ENCODE results near the gene PMF1.

PMF1 gene

GRCh38 chr1:156195853-156196252 is 17.0 kb upstream of the PMF1 start:
- no peak for TF ChIP-seq BACH2 (CRISPR knock-in tag; IDR thresholded peaks at IDR 0.05; ENCODE audit: borderline replicate concordance)
- TF ChIP-seq ISL1 (CRISPR knock-in tag; IDR thresholded peaks at IDR 0.05): no peak
- TF ChIP-seq, protein P1, sequence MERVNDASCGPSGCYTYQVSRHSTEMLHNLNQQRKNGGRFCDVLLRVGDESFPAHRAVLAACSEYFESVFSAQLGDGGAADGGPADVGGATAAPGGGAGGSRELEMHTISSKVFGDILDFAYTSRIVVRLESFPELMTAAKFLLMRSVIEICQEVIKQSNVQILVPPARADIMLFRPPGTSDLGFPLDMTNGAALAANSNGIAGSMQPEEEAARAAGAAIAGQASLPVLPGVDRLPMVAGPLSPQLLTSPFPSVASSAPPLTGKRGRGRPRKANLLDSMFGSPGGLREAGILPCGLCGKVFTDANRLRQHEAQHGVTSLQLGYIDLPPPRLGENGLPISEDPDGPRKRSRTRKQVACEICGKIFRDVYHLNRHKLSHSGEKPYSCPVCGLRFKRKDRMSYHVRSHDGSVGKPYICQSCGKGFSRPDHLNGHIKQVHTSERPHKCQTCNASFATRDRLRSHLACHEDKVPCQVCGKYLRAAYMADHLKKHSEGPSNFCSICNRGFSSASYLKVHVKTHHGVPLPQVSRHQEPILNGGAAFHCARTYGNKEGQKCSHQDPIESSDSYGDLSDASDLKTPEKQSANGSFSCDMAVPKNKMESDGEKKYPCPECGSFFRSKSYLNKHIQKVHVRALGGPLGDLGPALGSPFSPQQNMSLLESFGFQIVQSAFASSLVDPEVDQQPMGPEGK (CRISPR knock-in tag; IDR thresholded peaks at IDR 0.05; ENCODE audit: borderline replicate concordance): no peak
- no peak for TF ChIP-seq ESRRG (CRISPR knock-in tag; IDR thresholded peaks at IDR 0.05)
- TF ChIP-seq OSR1 (CRISPR knock-in tag; IDR thresholded peaks at IDR 0.05): no peak
- TF ChIP-seq ZFP3 (CRISPR knock-in tag; IDR thresholded peaks at IDR 0.05): no peak
- no peak for TF ChIP-seq TSHZ2 (CRISPR knock-in tag; IDR thresholded peaks at IDR 0.05)
- TF ChIP-seq TOX (CRISPR knock-in tag; IDR thresholded peaks at IDR 0.05; ENCODE audit: borderline replicate concordance): no peak
- TF ChIP-seq ZNF70 (CRISPR knock-in tag; IDR thresholded peaks at IDR 0.05): no peak
- TF ChIP-seq ZNF8 (CRISPR knock-in tag; IDR thresholded peaks at IDR 0.05): no peak
- no peak for TF ChIP-seq ZNF565 (CRISPR knock-in tag; conservative IDR thresholded peaks at IDR 0.05; ENCODE audit: low read depth)
- no peak for TF ChIP-seq ZFP30 (CRISPR knock-in tag; IDR thresholded peaks at IDR 0.05)
- no peak for TF ChIP-seq ZC3H10 (CRISPR knock-in tag; IDR thresholded peaks at IDR 0.05)
- TF ChIP-seq GLIS3 (CRISPR knock-in tag; IDR thresholded peaks at IDR 0.05): no peak
- TF ChIP-seq RARB (CRISPR knock-in tag; IDR thresholded peaks at IDR 0.05): no peak
- no peak for ATAC-seq

- ATAC-seq: no peak
- no peak for TF ChIP-seq ZNF70 (CRISPR knock-in tag; IDR thresholded peaks at IDR 0.05)
- no peak for TF ChIP-seq TOX (CRISPR knock-in tag; IDR thresholded peaks at IDR 0.05; ENCODE audit: borderline replicate concordance)
- TF ChIP-seq OSR1 (CRISPR knock-in tag; IDR thresholded peaks at IDR 0.05): no peak
- TF ChIP-seq, protein P1 (CRISPR knock-in tag; IDR thresholded peaks at IDR 0.05; ENCODE audit: borderline replicate concordance): no peak
- no peak for TF ChIP-seq TCF4 (CRISPR knock-in tag; IDR thresholded peaks at IDR 0.05; ENCODE audit: borderline replicate concordance)
- no peak for TF ChIP-seq CSRNP3 (CRISPR knock-in tag; IDR thresholded peaks at IDR 0.05)
- no peak for TF ChIP-seq ZNF8 (CRISPR knock-in tag; IDR thresholded peaks at IDR 0.05)
- no peak for TF ChIP-seq SNAI2 (CRISPR knock-in tag; IDR thresholded peaks at IDR 0.05)
- no peak for TF ChIP-seq TSHZ2 (CRISPR knock-in tag; IDR thresholded peaks at IDR 0.05)
- TF ChIP-seq PPARA (CRISPR knock-in tag; IDR thresholded peaks at IDR 0.05; ENCODE audit: borderline replicate concordance): no peak
- TF ChIP-seq, protein P2, sequence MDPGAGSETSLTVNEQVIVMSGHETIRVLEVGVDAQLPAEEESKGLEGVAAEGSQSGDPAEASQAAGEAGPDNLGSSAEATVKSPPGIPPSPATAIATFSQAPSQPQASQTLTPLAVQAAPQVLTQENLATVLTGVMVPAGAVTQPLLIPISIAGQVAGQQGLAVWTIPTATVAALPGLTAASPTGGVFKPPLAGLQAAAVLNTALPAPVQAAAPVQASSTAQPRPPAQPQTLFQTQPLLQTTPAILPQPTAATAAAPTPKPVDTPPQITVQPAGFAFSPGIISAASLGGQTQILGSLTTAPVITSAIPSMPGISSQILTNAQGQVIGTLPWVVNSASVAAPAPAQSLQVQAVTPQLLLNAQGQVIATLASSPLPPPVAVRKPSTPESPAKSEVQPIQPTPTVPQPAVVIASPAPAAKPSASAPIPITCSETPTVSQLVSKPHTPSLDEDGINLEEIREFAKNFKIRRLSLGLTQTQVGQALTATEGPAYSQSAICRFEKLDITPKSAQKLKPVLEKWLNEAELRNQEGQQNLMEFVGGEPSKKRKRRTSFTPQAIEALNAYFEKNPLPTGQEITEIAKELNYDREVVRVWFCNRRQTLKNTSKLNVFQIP (CRISPR knock-in tag; IDR thresholded peaks at IDR 0.05; ENCODE audit: borderline replicate concordance, low read depth): no peak
- TF ChIP-seq ZFP3 (CRISPR knock-in tag; IDR thresholded peaks at IDR 0.05): no peak
- no peak for TF ChIP-seq ISL1 (CRISPR knock-in tag; IDR thresholded peaks at IDR 0.05)
- no peak for TF ChIP-seq ARNTL (CRISPR knock-in tag; IDR thresholded peaks at IDR 0.05; ENCODE audit: borderline replicate concordance, low read depth)
- no peak for TF ChIP-seq RARB (CRISPR knock-in tag; IDR thresholded peaks at IDR 0.05)
- TF ChIP-seq ZNF565 (CRISPR knock-in tag; conservative IDR thresholded peaks at IDR 0.05; ENCODE audit: low read depth): no peak
- no peak for TF ChIP-seq ZC3H10 (CRISPR knock-in tag; IDR thresholded peaks at IDR 0.05)
These were observed 16.4 kb upstream of the PMF1 start for GRCh38 chr1:156196445-156196844.

All from SK-N-SH treated with all-trans-retinoic acid at 6 μM for 48 hours (cell line).